OCI-LY7 (cell line): ENCODE data around the gene LMO3.

Experiments
- EZH2phosphoT487 ChIP-seq: fragments of 200-600 bp; sonication (generic); IDR thresholded peaks from 2 replicates; pipeline ENCODE4 v1.6.1; 2018; ENCODE audit warnings: low read depth, borderline replicate concordance, mild to moderate bottlenecking, mixed run types, antibody characterized with exemption, low read length, moderate library complexity, mixed read lengths
- TF ChIP-seq, protein P1 (sequence below): fragments of 200-600 bp; sonication (generic); conservative IDR thresholded peaks from 2 replicates; pipeline ENCODE4 v1.5.1; 2014; ENCODE audit warnings: mild to moderate bottlenecking, antibody characterized with exemption, low read length, moderate library complexity, mixed read lengths

DNA sequence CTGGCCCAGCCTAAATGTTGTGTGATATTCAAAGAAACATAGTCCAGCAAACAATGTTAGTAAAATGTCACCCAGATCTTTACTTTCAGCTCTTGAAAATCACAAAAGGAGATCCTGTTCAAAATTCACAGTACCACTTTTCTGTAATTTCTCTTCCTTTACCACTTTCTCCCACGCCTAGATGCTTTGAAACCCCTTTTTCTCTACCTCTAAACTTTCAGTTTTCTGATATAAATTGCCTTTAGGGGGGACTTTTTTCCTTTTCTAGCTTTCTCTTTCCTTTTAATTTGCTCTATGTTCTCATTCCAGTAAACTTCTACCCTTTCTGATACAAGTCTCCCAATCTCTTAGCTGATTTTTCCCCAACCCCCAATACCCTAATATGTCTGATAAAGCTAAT lies 101.8 kb downstream of the LMO3 start:
- TF ChIP-seq, protein P1, sequence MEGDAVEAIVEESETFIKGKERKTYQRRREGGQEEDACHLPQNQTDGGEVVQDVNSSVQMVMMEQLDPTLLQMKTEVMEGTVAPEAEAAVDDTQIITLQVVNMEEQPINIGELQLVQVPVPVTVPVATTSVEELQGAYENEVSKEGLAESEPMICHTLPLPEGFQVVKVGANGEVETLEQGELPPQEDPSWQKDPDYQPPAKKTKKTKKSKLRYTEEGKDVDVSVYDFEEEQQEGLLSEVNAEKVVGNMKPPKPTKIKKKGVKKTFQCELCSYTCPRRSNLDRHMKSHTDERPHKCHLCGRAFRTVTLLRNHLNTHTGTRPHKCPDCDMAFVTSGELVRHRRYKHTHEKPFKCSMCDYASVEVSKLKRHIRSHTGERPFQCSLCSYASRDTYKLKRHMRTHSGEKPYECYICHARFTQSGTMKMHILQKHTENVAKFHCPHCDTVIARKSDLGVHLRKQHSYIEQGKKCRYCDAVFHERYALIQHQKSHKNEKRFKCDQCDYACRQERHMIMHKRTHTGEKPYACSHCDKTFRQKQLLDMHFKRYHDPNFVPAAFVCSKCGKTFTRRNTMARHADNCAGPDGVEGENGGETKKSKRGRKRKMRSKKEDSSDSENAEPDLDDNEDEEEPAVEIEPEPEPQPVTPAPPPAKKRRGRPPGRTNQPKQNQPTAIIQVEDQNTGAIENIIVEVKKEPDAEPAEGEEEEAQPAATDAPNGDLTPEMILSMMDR, result no peak
- TF ChIP-seq EZH2phosphoT487, result no peak
